Choroid plexus epithelial cell (primary cell): ENCODE results near the gene RABGEF1.
"Not testable (repeated sequence)": the region's sequence is repeated elsewhere in the genome, so short reads cannot be mapped to it uniquely, and the experiment has no call there.

Experiments used
- DNase-seq: peaks from one replicate; pipeline ENCODE4 v3.0.0-alpha.2; 2010; ENCODE audit warnings: low read depth
- H3K4me3 ChIP-seq: 2 replicates; pipeline ENCODE4 v1.5.1; 2011; ENCODE audit warnings: low read depth, mild to moderate bottlenecking, control low read depth, low read length, moderate library complexity
- CTCF ChIP-seq: conservative IDR thresholded peaks from 2 replicates; pipeline ENCODE4 v1.5.1; 2011; ENCODE audit warnings: low read depth, mild to moderate bottlenecking, control low read depth, inconsistent platforms, low read length, moderate library complexity

The RABGEF1 gene

GRCh38 chr7:66698652-66699205 is 41.8 kb upstream of the RABGEF1 start:
- H3K4me3 ChIP-seq = no peak overlapping the region
- DNase-seq = no peak
- TF ChIP-seq CTCF = no peak

GRCh38 chr7:66699998-66700397 is 40.5 kb upstream of the RABGEF1 start:
- peak; percentile 40 for DNase-seq
- no peak for TF ChIP-seq CTCF
- no peak overlapping the region for H3K4me3 ChIP-seq

GRCh38 chr7:66700633-66701131 is 39.9 kb upstream of the RABGEF1 start:
- no peak for DNase-seq
- H3K4me3 ChIP-seq = no peak overlapping the region
- TF ChIP-seq CTCF = no peak

GRCh38 chr7:66707825-66708224 is 32.7 kb upstream of the RABGEF1 start:
- no peak for TF ChIP-seq CTCF
- no peak overlapping the region for H3K4me3 ChIP-seq
- no peak for DNase-seq

- H3K4me3 ChIP-seq, DNase-seq: not testable (repeated sequence)
Measured at GRCh38 chr7:66710752-66711151, 29.8 kb upstream of the RABGEF1 start.

GRCh38 chr7:66713687-66714086 is 26.8 kb upstream of the RABGEF1 start:
- no peak for DNase-seq
- no peak overlapping the region for H3K4me3 ChIP-seq
- TF ChIP-seq CTCF = no peak

GRCh38 chr7:66716634-66717033 is 23.9 kb upstream of the RABGEF1 start:
- not testable (repeated sequence) for DNase-seq, H3K4me3 ChIP-seq

- TF ChIP-seq CTCF = no peak
- H3K4me3 ChIP-seq = no peak overlapping the region
- no peak for DNase-seq
Measured at GRCh38 chr7:66720561-66720960, 20.0 kb upstream of the RABGEF1 start.
